H1 (cell line): ENCODE measurements around the gene FRZB. TPM values are rescaled to one million over a fixed set of nuclear protein-coding genes. Genes with fewer than 3 reads are reported as not detected.

ENCODE experiments used
- CTCF ChIA-PET: fragments of 300-600 bp; sonication (Branson Sonifier 250); formaldehyde crosslinking; loops from one replicate; lab custom pipeline; 2021; ENCODE audit not compliant: partially characterized antibody; lab: Charles Lee
- POLR2A ChIA-PET: fragments of 300-600 bp; sonication (Branson Sonifier 250); formaldehyde crosslinking; loops from one replicate; lab custom pipeline; 2021; ENCODE audit warnings: inconsistent platforms; ENCODE audit not compliant: partially characterized antibody; lab: Charles Lee
- DNase-seq, 2 experiments: peaks; one replicate each; pipeline versions ENCODE4 v3.0.0 to v3.0.0-alpha.2; 2010 to 2022; ENCODE audit warnings: low spot score in 2 of 2, low read depth in 1 of 2, mixed read lengths in 1 of 2
- FAIRE-seq: peaks from 2 replicates; lab custom pipeline; 2011; peaks lifted over from hg19 to GRCh38; lab: Jason Lieb, UNC
- H2AFZ ChIP-seq: 2 replicates; pipeline ENCODE4 v1.8.1; 2012; ENCODE audit warnings: low read length, inconsistent platforms
- H2AK5ac ChIP-seq: 2 replicates; pipeline ENCODE4 v1.6.1; 2013; ENCODE audit warnings: low read depth, low read length
- H2BK120ac ChIP-seq: replicated peaks from 2 replicates; pipeline ENCODE3; 2013; ENCODE audit warnings: low read depth, low read length, inconsistent platforms
- H2BK12ac ChIP-seq: 2 replicates; pipeline ENCODE4 v1.6.1; 2013; ENCODE audit warnings: low read depth, low read length
- H2BK15ac ChIP-seq: 2 replicates; pipeline ENCODE4 v1.6.1; 2013; ENCODE audit warnings: low read length
- H2BK20ac ChIP-seq: 2 replicates; pipeline ENCODE4 v1.6.1; 2013; ENCODE audit warnings: low read length
- H2BK5ac ChIP-seq: 2 replicates; pipeline ENCODE4 v1.6.1; 2013; ENCODE audit warnings: low read depth, low read length
- H3K14ac ChIP-seq: 2 replicates; pipeline ENCODE4 v1.6.1; 2013; ENCODE audit warnings: inconsistent platforms; ENCODE audit not compliant: insufficient read length
- H3K18ac ChIP-seq: 2 replicates; pipeline ENCODE4 v1.6.1; 2013; ENCODE audit warnings: low read length; ENCODE audit errors: extremely low read depth
- H3K23ac ChIP-seq: 2 replicates; pipeline ENCODE4 v1.6.1; 2013; ENCODE audit warnings: inconsistent platforms; ENCODE audit not compliant: insufficient read length
- H3K23me2 ChIP-seq: 2 replicates; pipeline ENCODE4 v1.6.1; 2013; ENCODE audit warnings: low read depth, low read length
- H3K27ac ChIP-seq: 2 replicates; pipeline ENCODE4 v1.6.1; 2011; ENCODE audit warnings: low read depth, low read length, inconsistent platforms
- H3K27me3 ChIP-seq, 4 experiments: replicated peaks in 1 of 4; 1 replicate in 1 of 4; 2 replicates in 3 of 4; pipeline versions ENCODE4 v1.6.1 to v1.8.1; 2011 to 2013; ENCODE audit warnings: low read length in 3 of 4, mild to moderate bottlenecking in 3 of 4, inconsistent platforms in 2 of 4, mixed read lengths in 2 of 4, moderate library complexity in 1 of 4; ENCODE audit not compliant: control insufficient read depth in 3 of 4, insufficient read depth in 3 of 4; ENCODE audit errors: extremely low read depth in 1 of 4
- H3K36me3 ChIP-seq, 4 experiments: 2 replicates each; pipeline versions ENCODE4 v1.6.1 to v1.8.1; 2011 to 2013; ENCODE audit warnings: mild to moderate bottlenecking in 4 of 4, low read length in 3 of 4, moderate library complexity in 2 of 4, control low read depth in 1 of 4, inconsistent platforms in 1 of 4; ENCODE audit not compliant: insufficient read depth in 4 of 4, control insufficient read depth in 2 of 4
- H3K4ac ChIP-seq: replicated peaks from 2 replicates; pipeline ENCODE3; 2013; ENCODE audit warnings: low read length, low read depth, mixed read lengths, inconsistent platforms; ENCODE audit not compliant: insufficient read length
- H3K4me1 ChIP-seq, 4 experiments: replicated peaks in 1 of 4; 1 replicate in 1 of 4; 2 replicates in 3 of 4; pipeline versions ENCODE4 v1.6.1 to v1.8.1; 2011 to 2013; ENCODE audit warnings: low read length in 3 of 4, inconsistent platforms in 2 of 4, mixed read lengths in 1 of 4; ENCODE audit not compliant: insufficient read depth in 4 of 4, control insufficient read depth in 3 of 4
- H3K4me2 ChIP-seq, 2 experiments: 2 replicates each; pipeline versions ENCODE4 v1.6.1 to v1.8.1; 2011 to 2013; ENCODE audit warnings: low read depth in 2 of 2, low read length in 2 of 2, control low read depth in 1 of 2, inconsistent platforms in 1 of 2, mild to moderate bottlenecking in 1 of 2; ENCODE audit not compliant: insufficient read depth in 1 of 2
- H3K4me3 ChIP-seq, 4 experiments: fragments of 200-600, 300-600 bp in 1 of 4; sonication (generic), shearing (Covaris generic), sonication (Bioruptor Twin) in 1 of 4; 2 replicates each; pipeline versions ENCODE4 v1.5.1 to v1.8.1; 2011 to 2016; ENCODE audit warnings: low read length in 4 of 4, low read depth in 3 of 4, control low read depth in 2 of 4, inconsistent platforms in 2 of 4, mild to moderate bottlenecking in 2 of 4, mixed read lengths in 1 of 4, moderate library complexity in 1 of 4; ENCODE audit not compliant: insufficient read depth in 2 of 4; ENCODE audit errors: extremely low read depth in 1 of 4
- H3K56ac ChIP-seq: replicated peaks from 2 replicates; pipeline ENCODE3; 2013; ENCODE audit warnings: low read depth, mild to moderate bottlenecking, mixed read lengths, low read length, inconsistent platforms; ENCODE audit not compliant: insufficient read length
- H3K79me1 ChIP-seq: 2 replicates; pipeline ENCODE4 v1.6.1; 2013; ENCODE audit warnings: low read depth, low read length, control low read depth
- H3K79me2 ChIP-seq, 2 experiments: 2 replicates each; pipeline versions ENCODE4 v1.6.1 to v1.8.1; 2012 to 2013; ENCODE audit warnings: low read length in 2 of 2, mild to moderate bottlenecking in 2 of 2, inconsistent platforms in 1 of 2; ENCODE audit not compliant: insufficient read depth in 2 of 2, control insufficient read depth in 1 of 2
- H3K9ac ChIP-seq, 4 experiments: replicated peaks in 1 of 4; 1 replicate in 1 of 4; 2 replicates in 3 of 4; pipeline versions ENCODE4 v1.6.1 to v1.8.1; 2011 to 2013; ENCODE audit warnings: low read depth in 3 of 4, low read length in 3 of 4, control low read depth in 2 of 4, mild to moderate bottlenecking in 2 of 4, moderate library complexity in 2 of 4, inconsistent platforms in 1 of 4; ENCODE audit errors: extremely low read depth in 1 of 4
- H3K9me3 ChIP-seq, 2 experiments: 2 replicates each; pipeline versions ENCODE4 v1.6.1 to v1.8.1; 2012 to 2013; ENCODE audit warnings: mild to moderate bottlenecking in 2 of 2, moderate library complexity in 2 of 2, control low read depth in 1 of 2, inconsistent platforms in 1 of 2, low read depth in 1 of 2, low read length in 1 of 2, mixed read lengths in 1 of 2; ENCODE audit not compliant: insufficient read depth in 2 of 2
- H4K20me1 ChIP-seq, 2 experiments: replicated peaks in 1 of 2; 2 replicates each; pipeline versions ENCODE3 to v1.8.1; 2011 to 2013; ENCODE audit warnings: inconsistent platforms in 2 of 2, low read length in 2 of 2, mild to moderate bottlenecking in 1 of 2; ENCODE audit not compliant: insufficient read depth in 2 of 2, control insufficient read depth in 1 of 2
- H4K5ac ChIP-seq: 2 replicates; pipeline ENCODE4 v1.6.1; 2013; ENCODE audit warnings: low read length, low read depth, mixed read lengths, inconsistent platforms; ENCODE audit not compliant: insufficient read length
- H4K8ac ChIP-seq: 2 replicates; pipeline ENCODE4 v1.8.0; 2013; ENCODE audit warnings: mild to moderate bottlenecking, moderate library complexity, low read length, inconsistent platforms; ENCODE audit not compliant: insufficient read depth; ENCODE audit errors: extremely low read depth
- H4K91ac ChIP-seq: replicated peaks from 2 replicates; pipeline ENCODE3; 2013; ENCODE audit warnings: low read length, mixed read lengths, inconsistent platforms; ENCODE audit not compliant: insufficient read length
- POLR2AphosphoS5 ChIP-seq: IDR thresholded peaks from 2 replicates; pipeline ENCODE4 v1.6.1; 2011; ENCODE audit warnings: low read depth, low read length
- SIRT6 ChIP-seq: IDR thresholded peaks from one replicate; pipeline ENCODE4 v1.7.1; 2012; ENCODE audit warnings: low read length, inconsistent platforms
- WGBS, 2 experiments: shearing (Covaris generic) in 1 of 2; methylation state at CpG; one replicate each; pipeline versions ENCODE4 v1.1.6 to v1.1.7; 2013 to 2015; ENCODE audit warnings: low lambda C conversion rate in 2 of 2, mixed read lengths in 2 of 2, inconsistent platforms in 1 of 2, low coverage in 1 of 2, missing lambda C conversion rate in 1 of 2; ENCODE audit not compliant: insufficient replicate concordance in 2 of 2, insufficient coverage in 1 of 2, insufficient read length in 1 of 2; ENCODE audit errors: extremely low coverage in 1 of 2, missing lambda C conversion rate in 1 of 2; 5-methylcytosine and 5-hydroxymethylcytosine counted together
- polyA plus RNA-seq, 7 experiments: library from polyadenylated mRNA; depleted of rRNA in 3 of 7; stranded (reverse) in 5 of 7; unstranded in 2 of 7; fragments of >200 nt in 5 of 7; fragments of 200-250 nt in 2 of 7; gene quantifications; 1 replicate in 5 of 7; 2 replicates in 1 of 7; 4 replicates in 1 of 7; pipeline versions ENCODE4 v1.2.1 to v1.2.3, GENCODE V29; 2011 to 2013; ENCODE audit warnings: missing spikeins in 2 of 7, mixed read lengths in 2 of 7
- total RNA-seq: library from RNA; stranded (reverse); fragmentation: NEBNext Ultra II Directional; extraction: Animal tissue kit (Norgen Biotek cat#: 25700); gene quantifications from 2 replicates; pipeline ENCODE4 v1.2.1, GENCODE V29; 2021

FRZB gene
- total and polyA plus RNA-seq, 2 of the 8 experiments (the other 6 are each of a cell fraction or from before 2014, with no cell fraction given), result 4.4 to 4.6 TPM

GRCh38 chr2:182901748-182902147, 35.3 kb upstream of the FRZB start:
- no peak for FAIRE-seq
- no peaks in the 10 kb centered on the region for H4K20me1 ChIP-seq

More at GRCh38 chr2:182901748-182902147, 35.3 kb upstream of the FRZB start:
- Histone ChIP-seq H3K4ac (no peak overlapping the region), H3K18ac (no peak overlapping the region), H2BK12ac (no peak overlapping the region), H4K91ac (no peak overlapping the region), H3K27me3 (no peaks in the 10 kb centered on the region), H3K4me1 (no peaks in the 10 kb centered on the region; a peak in 1 of 7 replicates), H4K5ac (no peak overlapping the region), H2BK5ac (no peak overlapping the region), H3K27ac (no peak overlapping the region), H3K23ac (no peak overlapping the region), H3K79me1 (no peaks in the 10 kb centered on the region), H2BK20ac (no peak overlapping the region), H3K79me2 (no peaks in the 10 kb centered on the region), H3K9me3 (no peaks in the 10 kb centered on the region), H3K14ac (no peak overlapping the region), H3K56ac (no peak overlapping the region), H3K4me2 (no peak overlapping the region), H3K9ac (no peak overlapping the region), H2AK5ac (peak overlapping the region; percentile 11; the same call in 1 of the 2 replicates), H3K36me3 (no peaks in the 10 kb centered on the region; a peak in 1 of 8 replicates), H2BK120ac (no peak overlapping the region), H2BK15ac (no peak overlapping the region), H3K4me3 (no peak overlapping the region), H4K8ac (no peak overlapping the region), H2AFZ (no peak overlapping the region), H3K23me2 (no peaks in the 10 kb centered on the region)
- CTCF ChIA-PET, result interaction anchor here (1.0 to 1.5 kb wide), 4 partner anchors 12 to 117 kb away, joined by 3 to 5 read pairs (median 5); no protein-coding TSS in a partner anchor
- TF ChIP-seq SIRT6 (no peak), POLR2AphosphoS5 (0 out of 2 replicates have a peak, but pooled peaks have one; percentile 26)
- WGBS, 2 experiments, result 89% methylated on average over 6 of the region's 6 CpGs; no CpG with 5 or more reads in 1 of the 2 experiments
- POLR2A ChIA-PET, result interaction anchor here (0.6 to 0.7 kb wide), 2 partner anchors 239 to 1560 kb away, joined by 3 read pairs; no protein-coding TSS in a partner anchor
- no peak for DNase-seq
